HG03565 (cell line): ENCODE results near the gene STIM2.

Experiments used
- ATAC-seq: cut with Tn5 transposase; IDR thresholded peaks from one replicate; pipeline ENCODE4 v1.9.1; 2021; ENCODE audit warnings: mild to moderate bottlenecking, moderate library complexity; ENCODE audit not compliant: unreplicated experiment

The STIM2 gene

DNA sequence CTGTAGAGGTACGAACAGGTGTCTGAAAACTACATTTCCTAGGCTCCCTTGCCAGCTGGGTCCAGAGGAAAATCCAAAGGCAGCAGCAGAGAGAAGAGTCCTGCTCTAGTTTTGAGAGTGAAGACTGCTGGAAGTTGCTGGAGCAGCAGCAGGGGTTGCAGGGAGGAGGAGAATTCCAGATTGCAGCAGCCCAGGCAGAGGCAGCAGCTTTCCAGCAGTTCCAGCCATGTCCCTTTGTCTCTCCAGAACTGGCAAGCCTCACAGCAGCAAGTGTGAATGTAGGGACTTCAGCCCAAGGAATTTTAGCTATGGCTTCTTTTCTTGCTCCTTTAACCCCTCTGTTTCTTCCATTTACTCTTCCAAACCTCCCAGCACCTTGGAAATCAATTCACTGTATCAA, 24.1 kb upstream of the STIM2 start:
- no peak for ATAC-seq

DNA sequence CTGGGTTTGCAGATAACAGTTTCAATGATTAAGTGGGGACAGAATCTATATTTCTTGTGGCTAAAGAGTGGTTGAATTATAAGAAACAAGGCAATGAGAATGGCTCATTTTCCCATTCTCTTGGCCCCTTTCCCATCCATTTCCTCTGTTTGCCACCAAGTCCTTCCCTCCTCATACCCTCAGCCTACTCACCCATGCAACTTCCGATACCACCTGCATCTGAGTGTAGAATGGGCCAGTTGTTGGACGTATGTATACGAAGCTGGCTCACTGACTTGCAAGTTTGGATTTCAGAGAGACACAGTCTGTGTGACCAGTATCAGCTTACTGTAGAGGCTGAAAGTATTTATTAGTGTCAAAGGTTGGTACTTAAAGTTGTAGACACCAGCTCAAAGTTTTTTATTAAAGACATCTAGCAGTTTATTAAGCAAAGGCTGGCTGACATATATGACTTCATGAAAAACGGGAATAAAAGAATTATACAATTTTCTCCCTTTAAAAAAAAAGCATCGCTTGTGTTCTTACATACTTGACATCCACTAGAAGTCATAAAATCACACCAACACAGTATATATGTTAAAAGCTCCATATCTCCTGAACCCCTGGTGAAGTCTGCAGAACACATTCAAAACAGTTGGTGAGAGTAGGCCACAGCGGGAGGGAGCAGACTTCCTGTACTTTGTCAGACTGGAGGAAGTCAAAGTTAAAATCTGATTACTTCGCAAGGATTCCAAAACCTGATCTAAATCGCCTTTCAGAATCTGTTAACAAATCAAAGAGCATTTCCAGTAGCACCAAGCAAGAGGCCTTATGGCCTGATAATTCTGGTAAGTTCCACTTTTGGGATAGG, 22.4 kb upstream of the STIM2 start:
- no peak for ATAC-seq

DNA sequence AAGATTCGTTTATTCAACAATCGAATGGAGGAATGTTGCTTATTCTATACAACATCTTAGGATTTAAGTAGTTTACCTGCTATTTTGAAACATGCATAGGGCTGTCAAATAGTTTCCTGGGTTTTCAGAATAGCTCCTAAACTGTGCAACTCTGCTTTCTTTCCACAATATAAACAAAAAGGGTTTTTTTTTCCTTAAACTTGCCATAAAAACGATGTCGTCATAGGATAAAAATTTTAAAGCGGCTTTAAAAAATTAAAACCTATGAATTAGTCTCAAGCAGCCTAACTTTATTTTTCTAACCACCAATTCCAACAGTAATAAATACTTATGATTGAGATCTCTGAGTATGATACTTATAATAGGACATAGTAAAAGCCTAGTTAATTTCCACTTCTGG, 21.6 kb upstream of the STIM2 start:
- no peak for ATAC-seq

DNA sequence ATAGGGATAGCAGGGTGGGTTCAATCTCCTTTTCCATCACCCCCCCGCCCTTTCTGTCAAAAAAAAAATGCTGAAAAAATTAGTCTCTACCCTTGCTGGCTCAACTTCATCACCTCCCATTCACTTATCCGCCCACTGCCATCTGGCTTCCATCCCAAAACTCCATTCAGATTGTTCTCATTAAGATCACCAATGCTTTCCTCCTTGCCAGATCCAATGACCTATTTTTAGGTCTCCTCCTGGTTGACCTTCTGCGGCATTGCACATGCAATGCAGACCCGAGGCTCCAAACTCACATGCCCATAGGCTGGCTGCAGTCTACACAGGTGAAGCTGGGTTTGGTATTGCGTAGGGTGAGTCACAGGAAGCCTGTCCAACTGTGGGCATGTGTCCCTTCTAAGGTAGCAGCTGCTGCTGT, 21.1 kb upstream of the STIM2 start:
- no peak for ATAC-seq

DNA sequence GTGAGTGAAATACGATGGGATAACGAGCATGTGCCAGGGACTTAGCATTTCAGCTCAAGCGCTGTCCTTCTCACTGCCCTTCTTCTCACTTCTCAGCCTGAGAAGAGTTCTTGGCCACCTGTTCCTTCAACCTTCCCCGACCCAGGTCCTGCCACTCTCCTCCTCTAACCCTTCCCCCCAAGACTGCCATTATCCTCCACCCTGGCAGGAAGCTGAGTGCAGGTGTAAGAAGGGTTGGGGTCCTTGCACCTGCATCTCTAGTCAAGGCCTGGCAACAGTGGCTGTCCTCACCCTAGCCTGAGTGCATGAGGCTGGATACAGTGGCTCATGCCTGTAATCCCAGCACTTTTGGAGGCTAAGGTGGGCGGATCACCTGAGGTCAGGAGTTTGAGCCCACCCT, 19.9 kb upstream of the STIM2 start:
- no peak for ATAC-seq

DNA sequence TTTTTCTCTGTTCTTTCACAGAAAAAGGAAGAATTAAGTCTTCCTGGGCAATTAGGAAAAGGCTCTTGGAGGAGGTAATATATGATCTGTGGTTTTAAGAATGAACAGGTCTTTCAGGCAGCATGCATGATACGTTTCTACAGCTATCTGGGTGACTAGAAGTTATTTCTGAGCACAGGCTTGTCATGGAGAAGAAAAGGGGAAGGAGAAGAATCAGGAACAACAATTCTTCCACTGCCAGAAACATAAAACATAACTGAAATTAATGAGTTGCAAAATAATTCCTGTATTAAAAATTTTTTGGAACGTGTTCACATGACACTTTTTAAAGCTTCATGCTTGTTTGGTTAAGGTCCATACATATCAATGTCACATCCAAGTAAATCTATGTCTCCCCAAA, 17.7 kb upstream of the STIM2 start:
- no peak for ATAC-seq

DNA sequence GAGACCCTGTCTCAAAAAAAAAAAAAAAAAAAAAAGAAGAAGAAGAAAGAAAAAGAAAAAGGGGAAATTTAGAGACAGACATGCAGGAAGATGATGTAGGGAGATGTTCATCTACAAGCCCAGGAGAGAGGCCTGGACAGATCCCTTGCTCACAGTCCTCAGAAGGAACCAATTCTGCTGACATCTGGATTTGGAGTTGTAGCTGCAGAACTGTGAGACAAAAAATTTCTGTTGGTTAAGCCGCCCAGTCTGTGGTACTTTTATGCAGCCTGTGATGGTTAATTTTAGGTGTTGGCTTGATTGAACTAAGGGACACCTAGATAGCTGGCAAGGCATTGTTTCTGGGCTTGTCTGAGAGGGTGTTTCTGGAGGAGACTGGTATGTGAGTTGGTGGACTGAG, 10.1 kb upstream of the STIM2 start:
- no peak for ATAC-seq

DNA sequence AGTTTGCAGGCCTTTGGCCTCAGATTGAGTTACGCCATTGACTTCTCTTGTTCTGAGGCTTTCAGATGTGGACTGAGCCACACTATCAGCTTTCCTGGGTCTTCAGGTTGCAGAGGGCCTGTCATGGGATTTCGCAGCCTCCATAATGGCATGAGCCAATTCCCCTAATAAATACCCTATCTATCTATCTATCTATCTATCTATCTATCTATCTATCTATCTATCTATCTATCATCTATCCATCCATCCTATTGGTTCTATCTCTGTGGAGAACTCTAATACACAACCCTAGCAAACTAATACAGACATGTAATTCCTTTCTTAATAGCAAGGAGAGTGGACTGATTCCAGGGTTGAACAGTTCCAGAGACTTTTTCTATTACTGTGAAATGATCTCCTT, 9.5 kb upstream of the STIM2 start:
- no peak for ATAC-seq

DNA sequence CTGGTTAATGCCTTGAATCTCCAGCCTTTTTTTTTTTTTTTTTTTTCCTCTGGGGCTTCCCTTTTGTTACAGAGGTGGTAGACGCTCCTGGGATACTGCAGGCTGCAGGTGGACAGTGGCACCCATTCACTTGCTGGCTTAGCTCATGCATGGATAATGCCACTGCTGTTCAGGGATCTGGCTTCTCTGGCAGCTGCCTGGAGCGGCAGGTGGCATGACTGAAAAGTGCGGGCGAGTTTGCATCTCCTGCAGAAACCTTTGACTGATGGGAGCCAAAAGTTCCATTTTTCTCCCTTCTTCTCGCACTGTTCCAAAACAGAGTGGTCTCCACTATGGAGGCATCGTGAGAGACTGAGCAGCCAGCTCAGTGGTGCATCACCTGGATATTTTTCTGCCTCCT, 5.9 kb upstream of the STIM2 start:
- no peak for ATAC-seq

DNA sequence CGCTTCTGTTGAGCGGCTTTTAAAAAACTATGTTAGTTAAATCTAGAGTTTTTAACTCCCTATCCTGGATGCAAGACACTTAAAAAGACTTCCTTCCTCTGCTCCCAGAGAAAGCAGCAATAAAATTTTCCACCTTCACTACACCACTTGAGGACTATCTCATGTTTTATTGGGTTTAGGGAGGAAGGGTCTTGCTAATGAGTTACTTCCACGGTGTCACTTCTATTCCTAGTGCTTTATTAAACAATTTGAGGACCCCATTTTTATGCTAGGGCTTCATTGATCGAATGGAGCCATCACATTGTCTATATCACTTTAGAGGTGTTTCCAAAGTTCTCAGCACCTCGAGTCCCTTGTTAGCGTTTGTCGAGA, 3.7 kb upstream of the STIM2 start:
- no peak for ATAC-seq

DNA sequence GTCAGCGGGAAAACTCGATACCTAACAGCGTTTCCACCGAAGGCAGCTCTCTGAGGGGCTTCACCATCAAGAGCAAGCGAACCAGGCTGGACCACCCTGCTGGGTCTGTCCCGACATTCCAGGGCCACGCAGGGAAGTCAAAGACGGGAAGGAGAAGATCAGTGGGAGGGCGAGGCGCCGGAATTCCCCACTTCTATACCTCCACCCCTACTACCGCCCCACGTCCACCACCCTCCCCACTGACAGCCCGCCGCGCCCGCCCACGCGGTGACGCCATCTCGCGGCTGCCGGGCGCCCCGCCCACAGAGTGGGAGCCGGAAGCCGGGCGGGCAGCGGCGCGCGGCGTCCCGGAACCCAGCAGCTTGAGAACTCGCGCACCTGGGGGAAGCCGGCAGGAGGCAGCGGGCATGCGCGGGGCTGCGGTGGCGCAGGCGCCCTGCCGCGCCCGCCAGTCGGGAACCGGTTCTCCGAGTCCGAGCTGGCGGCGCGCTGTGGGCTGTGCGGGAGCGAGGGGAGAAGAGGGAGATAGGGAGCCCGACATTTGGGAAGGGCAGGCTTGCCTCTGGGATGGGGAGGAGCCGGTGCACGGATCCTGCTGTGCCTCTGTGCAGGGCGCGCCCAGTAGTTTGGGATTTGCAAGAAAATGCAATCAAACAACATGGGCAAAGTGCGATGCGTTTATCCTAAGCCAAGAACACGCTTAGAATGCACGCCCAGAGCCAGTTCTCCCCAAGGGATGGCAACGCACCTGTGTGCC, 3.2 kb upstream of the STIM2 start:
- peak; percentile 50 for ATAC-seq

DNA sequence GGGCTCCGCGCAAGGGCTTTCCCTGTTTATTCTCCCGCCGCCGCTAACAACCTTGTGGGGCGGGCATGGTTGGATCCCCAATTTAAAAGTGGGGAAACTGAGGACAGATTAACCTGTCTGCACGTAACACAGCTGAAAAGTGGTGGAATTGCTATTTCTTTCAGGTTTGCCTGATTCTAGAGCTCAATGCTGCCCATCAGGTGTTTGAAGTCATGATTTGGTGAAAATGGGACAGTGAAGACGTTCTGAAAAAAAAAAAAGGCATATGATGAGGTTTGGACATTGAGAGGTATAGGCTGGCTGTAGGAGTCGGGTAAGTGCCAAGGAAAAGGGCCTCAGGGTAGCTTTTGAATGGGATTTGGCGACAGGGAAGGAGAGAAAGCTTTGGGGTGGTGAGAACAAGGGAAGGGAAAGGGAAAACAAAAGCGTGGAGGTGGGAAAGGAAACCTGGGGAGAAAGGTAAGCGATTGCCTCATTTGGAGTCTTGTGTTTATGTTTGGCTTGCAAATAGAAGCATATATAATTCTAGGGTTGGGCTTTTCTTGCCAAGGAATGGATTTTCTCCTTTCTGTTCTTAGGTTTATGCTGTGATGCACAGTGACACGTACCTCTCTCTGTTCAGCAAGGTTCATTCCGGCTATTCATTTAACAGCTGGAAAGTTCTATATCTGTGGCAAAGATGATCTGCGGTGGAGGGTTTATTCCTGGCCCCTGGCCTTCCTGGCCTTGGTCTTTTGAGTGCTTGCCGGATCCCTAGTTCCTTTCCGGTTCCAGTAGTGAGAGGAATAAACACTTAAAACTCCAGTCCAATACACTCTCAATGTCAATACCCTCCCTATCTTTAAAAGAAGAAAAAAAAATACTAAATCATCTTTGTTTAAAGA, 2.4 kb upstream of the STIM2 start:
- ATAC-seq: no peak

DNA sequence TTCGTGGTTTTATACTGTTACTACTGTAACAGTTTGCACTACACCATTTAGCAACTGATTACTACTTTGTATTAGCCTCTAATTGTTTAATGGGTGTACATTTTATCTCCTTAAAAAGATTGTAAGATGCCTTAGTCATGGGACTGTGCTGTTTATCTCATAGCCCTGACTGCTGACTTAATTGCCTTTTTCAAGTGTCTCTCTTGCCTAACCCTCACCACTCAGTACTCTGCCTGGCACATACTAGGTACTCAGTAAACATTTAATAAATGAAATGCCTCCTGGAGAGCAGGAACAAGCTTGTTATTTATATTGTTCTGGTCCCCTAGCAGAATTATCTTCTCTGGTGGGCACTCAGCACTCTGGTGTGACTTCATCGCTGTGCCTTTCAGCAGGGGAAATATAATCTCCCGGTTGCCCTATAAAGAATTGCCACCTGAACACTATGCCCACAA, 1.7 kb upstream of the STIM2 start:
- ATAC-seq: no peak

DNA sequence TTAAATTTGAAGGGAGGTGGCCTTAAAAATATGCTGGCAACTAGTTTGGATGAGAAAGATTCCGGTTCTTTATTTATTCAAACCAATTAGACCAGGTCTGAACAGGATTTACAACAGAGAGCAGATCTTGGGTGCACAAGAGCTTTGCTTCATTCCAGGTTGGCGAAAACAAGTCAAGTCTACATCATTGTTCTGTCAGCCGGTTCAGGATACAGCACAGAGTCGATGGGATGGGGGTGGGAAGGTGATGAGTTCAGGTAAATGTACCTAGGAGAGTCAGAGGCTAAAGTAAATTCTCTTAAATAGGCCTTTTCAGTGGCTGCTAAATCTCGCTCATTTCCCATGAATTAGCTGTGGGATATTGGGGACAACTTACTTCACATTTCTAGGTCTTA, 882 bp upstream of the STIM2 start:
- ATAC-seq: no peak

DNA sequence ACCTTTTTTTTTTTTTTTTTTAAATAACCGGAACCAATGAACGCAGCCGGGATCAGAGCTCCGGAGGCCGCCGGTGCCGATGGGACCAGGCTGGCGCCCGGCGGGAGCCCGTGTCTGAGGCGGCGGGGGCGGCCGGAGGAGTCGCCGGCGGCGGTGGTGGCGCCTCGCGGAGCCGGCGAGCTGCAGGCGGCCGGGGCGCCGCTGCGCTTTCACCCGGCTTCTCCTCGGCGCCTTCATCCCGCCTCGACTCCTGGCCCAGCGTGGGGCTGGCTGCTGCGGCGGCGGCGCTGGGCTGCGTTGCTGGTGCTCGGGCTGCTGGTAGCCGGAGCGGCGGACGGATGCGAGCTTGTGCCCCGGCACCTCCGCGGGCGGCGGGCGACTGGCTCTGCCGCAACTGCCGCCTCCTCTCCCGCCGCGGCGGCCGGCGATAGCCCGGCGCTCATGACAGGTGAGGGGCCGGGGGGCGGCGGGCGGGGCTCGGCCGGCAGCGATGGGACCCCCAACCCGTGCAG, 337 bp downstream of the STIM2 start:
- peak; percentile 10 for ATAC-seq

DNA sequence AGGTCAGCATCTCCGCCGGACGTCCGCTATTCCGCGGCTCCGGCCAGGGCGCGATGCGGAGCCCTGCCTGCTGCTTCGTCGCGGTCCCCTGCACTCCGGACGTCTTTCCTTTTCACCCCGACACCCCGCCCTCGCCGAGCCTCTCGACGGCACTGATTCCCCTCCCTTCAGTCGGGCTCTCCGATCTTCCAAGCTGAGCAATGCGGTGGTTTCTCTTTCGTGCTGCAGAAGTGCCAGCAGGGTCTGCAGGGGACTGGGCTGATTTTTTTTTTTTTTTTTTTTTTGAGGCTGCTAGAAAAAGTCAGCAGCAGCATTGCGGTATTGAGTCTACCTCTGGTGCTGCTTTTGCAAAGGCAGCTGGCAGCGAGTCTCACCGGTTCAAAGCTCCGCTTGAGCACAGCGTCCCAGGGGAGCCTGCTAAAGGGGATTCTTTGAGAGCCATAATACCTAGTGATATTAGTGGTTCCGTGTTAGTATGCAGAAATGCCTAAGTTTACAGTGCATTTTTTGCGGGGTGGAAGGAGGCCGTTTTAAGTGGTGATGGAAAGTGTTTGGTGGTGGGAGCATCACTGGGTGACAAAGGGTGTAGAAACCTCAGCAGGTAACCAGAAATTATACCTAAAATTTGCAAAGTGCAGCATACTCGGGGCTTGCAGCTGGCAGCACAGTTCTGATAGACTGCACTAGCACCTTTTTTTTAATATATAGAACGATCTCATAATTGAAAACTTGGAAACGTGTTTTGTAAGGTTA, 969 bp downstream of the STIM2 start:
- ATAC-seq: peak; percentile 15

DNA sequence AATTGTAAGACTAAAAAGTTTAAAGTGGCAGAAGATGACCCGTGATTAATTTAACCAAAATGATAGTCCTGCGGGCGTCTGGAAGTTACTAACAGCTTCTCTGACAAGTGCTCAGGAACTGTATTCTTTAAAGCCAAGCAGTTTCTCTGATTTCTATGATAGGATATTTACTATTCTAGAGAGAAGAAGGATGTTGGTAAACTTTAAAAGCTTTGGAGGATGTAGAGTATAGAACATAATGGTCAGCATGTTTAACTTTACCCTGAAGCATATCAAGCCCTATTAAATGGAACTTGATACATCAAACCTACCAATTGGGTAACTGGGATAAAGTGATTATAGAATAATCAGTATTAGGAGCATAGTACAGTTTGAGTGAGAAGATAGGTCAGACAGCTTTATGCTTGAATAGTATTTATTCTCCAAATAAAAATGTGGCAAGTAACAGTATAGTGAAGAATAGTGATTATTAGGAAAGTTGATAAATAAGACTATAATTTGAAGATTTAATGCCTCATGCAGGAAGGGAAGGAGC, 1.8 kb downstream of the STIM2 start:
- ATAC-seq: no peak

DNA sequence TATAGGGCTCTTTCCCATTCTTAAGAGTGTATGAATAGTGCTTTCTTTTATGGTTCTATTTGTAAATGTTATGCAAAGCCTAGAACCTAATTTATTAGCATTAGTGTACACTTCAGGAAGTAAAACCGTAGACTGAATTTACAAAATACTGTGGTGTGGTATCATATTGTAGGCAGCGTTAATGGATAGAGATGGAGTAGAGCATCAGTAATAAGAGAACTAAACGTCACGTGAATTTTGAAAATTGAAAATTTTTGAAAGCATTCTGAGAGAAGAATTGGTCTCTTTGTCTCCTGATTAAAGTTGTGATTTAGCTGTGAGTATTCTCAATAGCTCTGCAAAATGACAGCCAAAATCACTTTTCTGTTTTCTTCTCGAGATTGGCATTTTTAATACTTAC, 2.9 kb downstream of the STIM2 start:
- no peak for ATAC-seq

DNA sequence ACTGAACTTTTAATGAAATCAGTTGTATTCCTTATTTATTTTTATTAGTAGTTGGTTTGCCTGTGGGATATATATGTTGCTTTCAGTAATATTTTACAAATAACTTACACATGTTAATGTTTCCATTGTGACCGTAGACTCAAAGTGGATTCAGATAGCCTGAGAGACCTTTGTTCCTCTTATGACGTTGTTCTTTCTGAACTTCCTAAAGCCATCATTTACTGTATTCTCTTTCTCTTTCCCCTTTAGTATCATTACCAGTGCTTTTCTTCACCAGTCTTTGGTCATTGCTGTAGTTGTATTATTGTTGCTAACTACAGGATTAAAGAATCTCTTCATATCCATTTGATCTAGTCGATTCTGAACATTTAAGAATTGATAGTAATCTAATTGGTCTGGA, 4.3 kb downstream of the STIM2 start:
- no peak for ATAC-seq

DNA sequence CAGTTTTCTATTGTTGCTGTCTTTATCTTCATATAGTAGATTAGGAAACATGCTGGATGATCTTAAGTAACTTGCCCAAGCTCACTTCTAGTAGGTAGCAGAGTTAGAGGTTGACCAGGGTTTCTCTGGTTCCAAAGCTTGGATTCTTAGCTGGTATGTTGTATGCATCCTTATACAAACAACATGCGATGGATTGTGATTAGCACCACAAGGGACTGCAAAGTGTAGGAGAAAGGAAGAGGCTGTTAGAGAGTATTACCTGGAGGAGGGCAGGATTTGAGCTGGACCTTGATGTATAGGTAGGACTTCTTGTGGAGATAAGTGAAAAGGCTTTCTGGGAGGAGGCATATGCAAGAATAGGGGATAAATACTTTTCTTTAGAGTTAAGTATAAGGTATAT, 5.6 kb downstream of the STIM2 start:
- ATAC-seq: no peak
